AG10803 (cell line): ENCODE data around the gene HDAC9.

ENCODE experiments used
- DNase-seq: peaks from one replicate; pipeline ENCODE4 v3.0.0; 2010; ENCODE audit warnings: low read depth
- H3K4me3 ChIP-seq: 2 replicates; pipeline ENCODE4 v1.5.1; 2011; ENCODE audit warnings: mild to moderate bottlenecking, low read length, control low read depth
- TF ChIP-seq, protein P1 (sequence below): conservative IDR thresholded peaks from 2 replicates; pipeline ENCODE4 v1.5.1; 2011; ENCODE audit warnings: mild to moderate bottlenecking, low read length, control low read depth, inconsistent platforms

Gene HDAC9

DNA sequence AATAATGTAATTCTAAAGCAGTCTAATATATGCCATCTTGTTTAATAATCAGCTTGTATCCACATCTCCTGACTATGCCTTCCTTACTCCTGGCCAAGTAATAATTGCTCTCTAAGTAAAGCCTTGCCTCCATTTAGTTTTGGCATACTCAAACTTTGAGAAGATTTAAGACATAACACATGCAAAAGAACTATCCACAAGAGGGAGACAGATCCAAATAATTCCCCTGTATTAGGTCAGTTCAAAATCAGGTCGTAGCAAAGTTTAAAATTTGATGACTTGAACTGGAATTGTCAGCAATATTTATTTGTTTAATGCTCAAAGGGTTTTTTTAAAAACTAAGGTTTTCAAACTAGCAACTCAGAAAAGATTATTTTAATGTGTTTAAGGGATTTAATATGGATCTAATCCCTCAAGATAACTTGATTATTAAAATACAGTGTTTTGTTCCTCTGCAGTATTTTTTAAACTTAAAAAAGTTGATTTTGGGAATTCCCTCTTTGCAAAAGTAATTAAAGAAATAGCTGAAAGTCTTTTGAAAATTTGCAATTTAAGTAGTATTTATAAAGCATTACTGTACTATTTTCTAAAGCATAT is 95.3 kb downstream of the HDAC9 start:
- H3K4me3 ChIP-seq = peak overlapping the region; percentile 27
- peak; percentile 78 for DNase-seq
- TF ChIP-seq, protein P1, sequence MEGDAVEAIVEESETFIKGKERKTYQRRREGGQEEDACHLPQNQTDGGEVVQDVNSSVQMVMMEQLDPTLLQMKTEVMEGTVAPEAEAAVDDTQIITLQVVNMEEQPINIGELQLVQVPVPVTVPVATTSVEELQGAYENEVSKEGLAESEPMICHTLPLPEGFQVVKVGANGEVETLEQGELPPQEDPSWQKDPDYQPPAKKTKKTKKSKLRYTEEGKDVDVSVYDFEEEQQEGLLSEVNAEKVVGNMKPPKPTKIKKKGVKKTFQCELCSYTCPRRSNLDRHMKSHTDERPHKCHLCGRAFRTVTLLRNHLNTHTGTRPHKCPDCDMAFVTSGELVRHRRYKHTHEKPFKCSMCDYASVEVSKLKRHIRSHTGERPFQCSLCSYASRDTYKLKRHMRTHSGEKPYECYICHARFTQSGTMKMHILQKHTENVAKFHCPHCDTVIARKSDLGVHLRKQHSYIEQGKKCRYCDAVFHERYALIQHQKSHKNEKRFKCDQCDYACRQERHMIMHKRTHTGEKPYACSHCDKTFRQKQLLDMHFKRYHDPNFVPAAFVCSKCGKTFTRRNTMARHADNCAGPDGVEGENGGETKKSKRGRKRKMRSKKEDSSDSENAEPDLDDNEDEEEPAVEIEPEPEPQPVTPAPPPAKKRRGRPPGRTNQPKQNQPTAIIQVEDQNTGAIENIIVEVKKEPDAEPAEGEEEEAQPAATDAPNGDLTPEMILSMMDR = peak; percentile 83

DNA sequence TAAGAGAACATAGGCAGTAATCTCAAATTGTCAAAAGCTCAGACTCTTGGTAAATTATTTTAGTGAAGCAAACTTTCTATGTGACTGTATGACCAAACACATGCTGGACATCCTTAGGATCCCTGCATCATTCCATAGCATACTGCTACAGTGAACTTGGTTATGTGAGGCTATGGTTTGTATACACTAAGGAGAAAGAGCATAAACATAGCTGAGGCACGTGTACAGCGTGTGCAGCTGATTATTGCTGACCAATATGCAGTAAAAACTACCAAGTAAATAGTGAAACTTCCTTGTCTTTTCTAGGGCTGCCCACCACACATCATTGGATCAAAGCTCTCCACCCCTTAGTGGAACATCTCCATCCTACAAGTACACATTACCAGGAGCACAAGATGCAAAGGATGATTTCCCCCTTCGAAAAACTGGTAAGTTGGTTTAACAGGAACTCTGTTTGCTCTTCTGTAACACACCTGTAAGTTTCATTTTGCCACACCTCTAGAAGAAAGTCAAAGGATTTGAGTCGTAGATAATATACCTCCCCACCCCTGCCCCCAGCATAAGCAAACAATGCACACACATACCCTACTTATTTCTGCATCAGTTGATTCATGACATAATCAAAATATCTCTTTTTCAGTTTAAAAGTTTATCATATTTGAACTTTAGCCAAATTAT is 98.2 kb downstream of the HDAC9 start:
- H3K4me3 ChIP-seq = no peak overlapping the region
- TF ChIP-seq, protein P1 = no peak

DNA sequence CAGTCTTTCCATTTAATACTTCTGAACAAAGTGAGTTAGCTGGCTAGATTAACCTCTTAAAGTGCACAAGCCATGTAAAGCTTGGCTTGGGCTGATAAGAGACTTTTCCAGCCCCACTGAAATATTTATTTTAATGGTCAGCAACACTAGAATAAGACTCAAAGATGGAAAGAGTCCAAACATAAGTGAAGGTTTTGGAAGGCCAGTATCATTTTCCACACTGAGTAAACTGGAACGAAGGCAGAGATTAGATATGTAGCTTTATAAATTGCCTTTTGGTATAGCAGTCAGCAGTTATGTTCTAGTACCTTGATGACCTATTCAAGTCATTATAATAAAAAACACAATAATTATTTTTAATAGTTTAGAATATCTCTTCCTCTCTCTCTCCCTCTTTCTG is 102.2 kb downstream of the HDAC9 start:
- DNase-seq = no peak
- no peak overlapping the region for H3K4me3 ChIP-seq
- TF ChIP-seq, protein P1 = no peak

More for the DNA sequence above, 98.2 kb downstream of the HDAC9 start:
- DNase-seq = no peak

DNA sequence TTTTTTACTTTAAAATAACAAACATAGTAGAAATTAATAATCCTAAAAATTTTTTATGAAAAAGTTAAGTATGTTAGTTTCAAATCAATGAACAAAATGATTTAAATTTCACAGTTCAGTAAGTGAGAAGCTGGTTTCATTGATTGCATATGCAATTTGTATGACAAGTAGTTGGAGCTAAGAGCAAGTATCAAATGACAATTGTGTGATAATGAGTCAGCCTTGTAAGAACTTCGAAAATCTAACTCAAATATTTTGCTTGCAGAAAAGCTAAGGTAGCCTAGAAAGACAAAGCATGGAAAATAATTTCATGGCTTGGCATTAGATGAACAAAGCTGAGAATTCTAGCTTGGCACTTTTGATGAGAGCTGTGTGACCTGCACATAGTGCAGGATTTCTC is 111.5 kb downstream of the HDAC9 start:
- TF ChIP-seq, protein P1 = no peak
- H3K4me3 ChIP-seq = no peak overlapping the region
- DNase-seq = peak; percentile 11

DNA sequence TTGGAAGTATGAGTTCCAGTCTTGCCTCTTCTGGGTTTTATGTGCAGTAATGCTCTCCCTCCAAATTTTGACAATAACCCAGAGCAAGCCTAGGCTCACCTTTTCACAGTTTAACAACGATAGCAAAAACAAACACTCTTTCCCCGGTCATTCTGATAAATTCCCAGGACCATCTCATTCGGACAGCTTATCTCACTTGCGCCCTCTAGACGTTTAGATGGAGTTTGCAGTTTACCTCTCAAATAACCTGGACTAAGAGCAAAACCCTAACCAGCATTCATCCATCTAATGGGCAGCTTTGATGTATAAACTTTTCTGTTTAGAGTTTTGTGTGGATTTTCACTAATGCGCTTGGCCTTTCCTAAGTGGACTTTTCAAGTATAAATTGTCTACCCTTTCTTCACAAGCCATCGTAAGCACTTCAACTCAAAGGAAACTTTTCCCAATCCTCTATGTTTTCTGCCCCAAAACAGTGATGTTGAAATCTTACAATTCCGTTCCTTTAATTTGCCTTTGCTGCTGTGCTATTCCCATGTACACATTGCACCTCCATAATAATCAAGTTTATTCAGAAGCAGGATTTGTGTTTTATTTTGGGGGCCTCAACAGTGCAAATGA is 114.9 kb downstream of the HDAC9 start:
- DNase-seq = peak; percentile 15
- TF ChIP-seq, protein P1 = peak; percentile 61
- no peak overlapping the region for H3K4me3 ChIP-seq

DNA sequence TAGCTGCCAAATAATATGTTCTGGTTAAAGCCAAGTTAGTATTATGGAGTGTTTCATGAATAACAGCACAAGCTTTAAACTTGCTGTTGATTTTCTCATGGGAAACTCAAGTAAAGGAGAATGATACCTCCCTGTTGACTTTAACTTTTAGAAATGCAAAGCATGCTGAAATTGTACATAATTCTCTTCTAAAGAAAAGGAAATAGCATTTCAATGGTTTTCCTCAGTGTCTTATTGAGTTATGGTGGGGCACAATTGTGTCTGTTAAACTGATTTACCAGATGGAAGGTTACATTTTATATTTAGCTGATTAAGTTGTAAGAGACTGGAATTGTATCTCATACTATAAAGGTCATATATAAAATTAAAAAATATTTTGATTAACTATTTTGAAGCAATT is 119.3 kb downstream of the HDAC9 start:
- DNase-seq = no peak
- TF ChIP-seq, protein P1 = no peak
- H3K4me3 ChIP-seq = no peak overlapping the region

DNA sequence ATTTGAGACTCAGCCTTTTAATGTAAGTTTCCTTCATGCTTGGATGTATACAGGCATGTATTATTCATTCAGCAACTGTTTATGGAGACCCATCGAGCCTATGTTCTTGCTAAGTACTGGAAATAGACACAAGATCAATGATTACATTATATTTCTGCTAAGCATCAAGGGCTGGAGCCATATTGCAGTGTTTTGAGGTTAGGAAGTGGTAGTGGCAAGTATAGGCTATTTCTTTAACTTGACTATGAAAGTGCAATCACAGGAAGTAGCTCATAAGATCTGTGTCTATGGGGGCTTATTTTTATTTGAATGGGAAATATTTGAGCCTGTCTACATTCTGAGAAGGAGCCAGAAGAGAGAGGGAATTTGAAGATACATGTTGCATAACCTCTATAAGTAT is 123.8 kb downstream of the HDAC9 start:
- H3K4me3 ChIP-seq = no peak overlapping the region
- DNase-seq = no peak
- TF ChIP-seq, protein P1 = no peak
